ENCODE measurements around the gene IL25.

DNA sequence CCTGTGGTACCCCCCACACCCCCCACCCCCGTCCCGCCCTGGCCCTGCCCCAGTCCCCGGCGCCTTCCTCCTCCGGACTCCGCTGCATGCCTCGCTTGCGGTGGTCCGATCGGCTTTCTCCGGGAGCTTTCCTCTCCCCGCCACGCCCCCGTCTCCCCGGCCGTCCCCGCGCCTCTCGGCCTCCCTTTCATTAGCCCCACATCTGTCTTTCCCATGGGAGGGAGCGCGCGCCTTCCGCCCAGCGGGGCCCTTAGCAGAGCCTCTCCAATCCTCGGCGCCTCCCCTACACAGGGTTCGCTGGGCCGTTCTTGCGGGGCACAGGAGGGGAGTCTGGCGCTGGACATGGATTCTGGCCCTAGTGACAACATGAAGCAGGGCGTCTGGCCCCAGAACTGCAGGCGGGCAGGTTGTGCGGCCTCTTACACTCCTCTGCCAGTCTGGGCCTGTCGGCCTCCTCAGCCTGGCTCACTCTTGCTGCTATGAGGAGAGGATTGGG is 6.1 kb upstream of the IL25 start:
- no peak for TF ChIP-seq EZH2 (IDR thresholded peaks at IDR 0.05; ENCODE audit: insufficient read depth, poor library complexity, severe bottlenecking)
- no peak for TF ChIP-seq EZH2phosphoT487 (IDR thresholded peaks at IDR 0.05; ENCODE audit: insufficient read depth, low read depth)
